ENCODE results near the gene ALPK1. TPM values are rescaled to one million over a fixed set of nuclear protein-coding genes. Genes with fewer than 3 reads are reported as not detected.

Gene ALPK1
- total and polyA plus RNA-seq, 2 donors (not counting 1 experiment from before 2014, with no cell fraction given) = 5.5 to 27.2 TPM

- no peak for DNase-seq
- no peak overlapping the region for H3K4me3 ChIP-seq (ENCODE audit: control extremely low read depth in 1 of 5, extremely low read depth in 1 of 5, insufficient read depth in 1 of 5, low read depth in 2 of 5, low read length in 4 of 5)
- Mint-ChIP-seq H3K27me3 (no peaks in the 10 kb centered on the region), H3K4me1 (peaks cover 26% of the 10 kb centered on the region), H3K4me3 (no peak overlapping the region), H3K27ac (no peak overlapping the region), H3K9me3 (ENCODE audit: insufficient read depth) (no peaks in the 10 kb centered on the region)
- TF ChIP-seq EZH2 (IDR thresholded peaks at IDR 0.05; ENCODE audit: borderline replicate concordance, insufficient read depth, low read depth, low read length, poor library complexity, severe bottlenecking) (no peak), CTCF (IDR thresholded peaks at IDR 0.05) (no peak)
- peaks cover 6% of the 10 kb centered on the region for H3K79me2 ChIP-seq (ENCODE audit: control insufficient read depth, insufficient read depth, low read length)
- H3K27ac ChIP-seq (ENCODE audit: low read length in 2 of 2) = no peak overlapping the region
- WGBS (ENCODE audit: insufficient coverage) = no CpG with 5 or more reads among the region's 2 CpGs
- no peak overlapping the region for H3K9ac ChIP-seq (ENCODE audit: low read length)
- no peak for ATAC-seq (ENCODE audit: low read depth)
- H4K20me1 ChIP-seq (ENCODE audit: control insufficient read depth, insufficient read depth, low read length, poor library complexity, severe bottlenecking) = no peaks in the 10 kb centered on the region
- intact Hi-C loops (cut with micrococcal nuclease) = no loop called here
- H3K36me3 ChIP-seq (replicated peaks in 1 of 2; ENCODE audit: control extremely low read depth in 1 of 2, control insufficient read depth in 1 of 2, extremely low read depth in 1 of 2, insufficient read depth in 2 of 2, low read length in 1 of 2) = no peaks in the 10 kb centered on the region
- no peaks in the 10 kb centered on the region for H3K9me3 ChIP-seq (ENCODE audit: control extremely low read depth in 1 of 3, control insufficient read depth in 2 of 3, insufficient read depth in 1 of 3, low read length in 2 of 3)
- H2AFZ ChIP-seq (ENCODE audit: insufficient read depth, low read depth, low read length, poor library complexity, severe bottlenecking) = no peak overlapping the region
- ChIA-PET CTCF (no interaction called here), POLR2A (no interaction called here)
- no peak overlapping the region for H3K4me2 ChIP-seq (replicated peaks; ENCODE audit: low read depth, low read length, poor library complexity, severe bottlenecking)
- H3K27me3 ChIP-seq (replicated peaks in 1 of 4; ENCODE audit: control extremely low read depth in 1 of 4, control insufficient read depth in 3 of 4, insufficient read depth in 4 of 4, low read length in 3 of 4) = no peaks in the 10 kb centered on the region
- peaks cover 17 to 25% of the 10 kb centered on the region in 2 donors for H3K4me1 ChIP-seq (ENCODE audit: control insufficient read depth in 2 of 2, insufficient read depth in 2 of 2, low read length in 2 of 2)
Measured at GRCh38 chr4:112316360-112316759, 19.2 kb downstream of the ALPK1 start.

GRCh38 chr4:112318239-112319142 is 21.3 kb downstream of the ALPK1 start:
- intact Hi-C loops (cut with micrococcal nuclease) = no loop called here
- H3K4me3 Mint-ChIP-seq = no peak overlapping the region

More at GRCh38 chr4:112318239-112319142, 21.3 kb downstream of the ALPK1 start:
- Mint-ChIP-seq H3K4me1 (peaks cover 24% of the 10 kb centered on the region), H3K27ac (no peak overlapping the region), H3K27me3 (no peaks in the 10 kb centered on the region), H3K9me3 (ENCODE audit: insufficient read depth) (no peaks in the 10 kb centered on the region)
- H3K4me3 ChIP-seq (ENCODE audit: control extremely low read depth in 1 of 5, extremely low read depth in 1 of 5, insufficient read depth in 1 of 5, low read depth in 2 of 5, low read length in 4 of 5) = no peak overlapping the region
- ATAC-seq (ENCODE audit: low read depth) (no peak), DNase-seq (no peak)
- POLR2A ChIA-PET = no interaction called here
- H3K9ac ChIP-seq (ENCODE audit: low read length) = no peak overlapping the region
- H2AFZ ChIP-seq (ENCODE audit: insufficient read depth, low read depth, low read length, poor library complexity, severe bottlenecking) = no peak overlapping the region
- H3K4me2 ChIP-seq (replicated peaks; ENCODE audit: low read depth, low read length, poor library complexity, severe bottlenecking) = no peak overlapping the region
- H3K9me3 ChIP-seq (ENCODE audit: control extremely low read depth in 1 of 3, control insufficient read depth in 2 of 3, insufficient read depth in 1 of 3, low read length in 2 of 3) = no peaks in the 10 kb centered on the region
- no peaks in the 10 kb centered on the region for H4K20me1 ChIP-seq (ENCODE audit: control insufficient read depth, insufficient read depth, low read length, poor library complexity, severe bottlenecking)
- 71% methylated on average over 3 of the region's 5 CpGs for WGBS (ENCODE audit: insufficient coverage)
- H3K27me3 ChIP-seq (replicated peaks in 1 of 4; ENCODE audit: control extremely low read depth in 1 of 4, control insufficient read depth in 3 of 4, insufficient read depth in 4 of 4, low read length in 3 of 4) = no peaks in the 10 kb centered on the region
- TF ChIP-seq EZH2 (IDR thresholded peaks at IDR 0.05; ENCODE audit: borderline replicate concordance, insufficient read depth, low read depth, low read length, poor library complexity, severe bottlenecking) (no peak), CTCF (IDR thresholded peaks at IDR 0.05) (no peak)
- no peak overlapping the region for H3K27ac ChIP-seq (ENCODE audit: low read length in 2 of 2)
- H3K36me3 ChIP-seq (replicated peaks in 1 of 2; ENCODE audit: control extremely low read depth in 1 of 2, control insufficient read depth in 1 of 2, extremely low read depth in 1 of 2, insufficient read depth in 2 of 2, low read length in 1 of 2) = peaks cover 0 to 1% of the 10 kb centered on the region in 2 experiments
- peaks cover 13% of the 10 kb centered on the region for H3K79me2 ChIP-seq (ENCODE audit: control insufficient read depth, insufficient read depth, low read length)
- peaks cover 7 to 14% of the 10 kb centered on the region in 2 donors for H3K4me1 ChIP-seq (ENCODE audit: control insufficient read depth in 2 of 2, insufficient read depth in 2 of 2, low read length in 2 of 2)
- CTCF ChIA-PET = interaction anchor here (4.5 kb wide), 1 partner anchor 38 kb away, joined by 34 read pairs; no protein-coding TSS in a partner anchor
